IPS-18c (cell line): ENCODE results near the gene POLR2B.

ENCODE experiments used
- H3K4me3 ChIP-seq: 2 replicates; pipeline ENCODE4 v1.7.0; 2013; ENCODE audit warnings: low read depth, mild to moderate bottlenecking, low read length, moderate library complexity; ENCODE audit not compliant: insufficient read depth
- H3K9me3 ChIP-seq: one replicate; pipeline ENCODE4 v1.6.1; 2013; ENCODE audit warnings: mild to moderate bottlenecking, low read length, moderate library complexity; ENCODE audit not compliant: control insufficient read depth, insufficient read depth

Gene POLR2B

DNA sequence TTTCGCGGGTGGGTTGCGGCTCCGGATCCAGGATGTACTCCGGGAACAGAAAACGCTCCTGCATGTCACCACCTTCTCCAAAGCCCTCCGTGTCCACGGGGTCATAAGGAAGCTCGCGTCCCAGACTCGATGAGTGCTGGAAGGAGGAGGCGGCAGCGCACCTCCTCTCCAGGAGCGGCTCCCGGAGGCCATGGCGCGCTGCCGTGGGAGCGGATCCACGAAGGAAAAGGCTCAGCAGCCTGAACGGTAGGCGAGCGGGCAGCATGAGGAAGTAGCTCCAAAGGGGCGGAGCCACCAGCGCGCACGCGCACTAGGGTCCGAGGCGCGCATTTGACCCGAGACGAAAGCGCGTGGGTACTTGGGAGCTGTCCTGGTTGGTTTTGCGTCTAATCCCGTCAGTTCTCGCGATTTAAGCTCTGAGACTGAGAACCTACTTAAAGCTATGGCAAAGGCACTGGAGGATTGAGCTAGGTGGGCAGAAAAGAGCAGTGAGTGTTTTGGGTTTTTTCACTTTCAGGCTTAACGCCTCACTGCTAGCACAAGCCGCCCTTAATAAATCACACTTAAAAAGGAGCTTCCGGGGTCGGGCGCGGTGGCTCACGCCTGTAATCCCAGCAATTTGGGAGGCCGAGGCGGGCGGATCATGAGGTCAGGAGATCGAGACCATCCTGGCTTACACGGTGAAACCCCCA lies 1.2 kb upstream of the POLR2B start, which contains the start of gene NOA1:
Gene NOA1, minus strand, starts transcription at position 286 of the 692 bp plus-strand sequence. Its CDS starts 21 bp downstream, at position 265.
- peak within 1 kb of the TSS; percentile 94 for H3K4me3 ChIP-seq
- no peaks in the 10 kb centered on the region for H3K9me3 ChIP-seq

DNA sequence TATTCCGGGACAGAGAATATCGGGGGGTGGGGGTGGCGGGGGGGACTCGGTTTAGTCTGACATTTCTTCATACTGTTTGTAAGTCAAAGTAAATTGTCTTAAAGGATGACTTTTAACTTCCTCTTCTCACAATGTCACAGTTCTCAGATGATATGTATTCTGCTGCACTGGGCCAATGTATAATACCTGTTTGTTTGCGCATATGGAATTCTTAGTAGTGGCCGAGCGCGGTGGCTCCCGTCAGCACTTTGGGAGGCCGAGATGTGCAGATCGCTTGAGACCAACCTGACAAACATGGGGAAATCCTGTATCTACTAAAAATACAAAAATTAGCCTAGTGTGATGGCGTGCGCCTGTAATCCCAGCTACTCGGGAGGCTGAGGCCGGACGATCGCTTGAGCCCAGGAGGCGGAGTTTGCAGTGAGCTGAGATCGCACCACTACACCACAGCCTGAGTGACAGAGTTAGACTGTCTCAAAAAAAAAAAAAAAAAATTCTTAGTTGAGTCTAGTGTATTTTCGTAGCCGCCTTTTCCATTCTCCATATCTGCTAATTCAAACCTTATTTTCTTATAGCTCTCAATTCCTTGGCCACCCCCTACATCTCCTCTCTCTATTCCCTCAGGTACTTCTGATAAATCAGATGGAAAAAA lies 851 bp downstream of the POLR2B start:
- H3K4me3 ChIP-seq = peak overlapping the region; percentile 94

DNA sequence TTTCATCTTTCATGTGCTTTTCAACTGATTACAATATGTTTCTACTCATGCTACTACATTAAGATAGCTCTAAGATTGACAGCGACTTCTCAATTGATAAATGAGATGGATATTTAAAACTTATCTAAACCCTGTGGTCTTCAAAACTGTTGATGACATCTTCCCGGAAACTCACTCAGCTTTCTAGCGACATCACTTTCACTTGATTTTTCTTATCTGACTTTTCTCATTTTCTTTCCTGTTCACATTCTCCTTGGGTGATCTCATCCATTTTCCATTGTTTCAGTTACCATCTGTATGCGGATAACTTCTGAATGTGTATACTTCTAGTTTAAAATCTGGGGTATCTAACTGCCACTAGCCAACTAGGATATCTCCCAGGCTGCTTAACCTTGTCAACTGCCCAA lies 3.1 kb downstream of the POLR2B start:
- H3K4me3 ChIP-seq = no peak overlapping the region
- H3K9me3 ChIP-seq = no peaks in the 10 kb centered on the region

More for the DNA sequence above, 851 bp downstream of the POLR2B start:
- H3K9me3 ChIP-seq = no peaks in the 10 kb centered on the region

DNA sequence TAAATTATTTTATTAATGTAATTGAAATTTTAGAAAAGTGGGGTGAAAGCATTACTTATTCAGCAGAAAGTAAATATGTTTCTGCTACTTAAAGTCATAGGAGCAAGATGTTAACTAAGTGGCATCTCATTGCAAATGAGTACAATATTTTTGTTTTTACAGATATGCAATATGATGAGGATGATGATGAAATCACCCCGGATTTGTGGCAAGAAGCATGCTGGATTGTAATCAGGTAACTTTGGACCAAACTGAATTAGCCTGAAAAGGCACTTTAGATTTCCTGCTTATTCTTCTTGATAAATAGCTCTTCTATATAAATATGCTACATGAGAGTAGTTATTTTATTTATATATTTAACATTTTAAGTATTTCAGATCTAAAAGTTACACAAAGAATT lies 7.5 kb downstream of the POLR2B start:
- no peak overlapping the region for H3K4me3 ChIP-seq
- H3K9me3 ChIP-seq = no peaks in the 10 kb centered on the region

DNA sequence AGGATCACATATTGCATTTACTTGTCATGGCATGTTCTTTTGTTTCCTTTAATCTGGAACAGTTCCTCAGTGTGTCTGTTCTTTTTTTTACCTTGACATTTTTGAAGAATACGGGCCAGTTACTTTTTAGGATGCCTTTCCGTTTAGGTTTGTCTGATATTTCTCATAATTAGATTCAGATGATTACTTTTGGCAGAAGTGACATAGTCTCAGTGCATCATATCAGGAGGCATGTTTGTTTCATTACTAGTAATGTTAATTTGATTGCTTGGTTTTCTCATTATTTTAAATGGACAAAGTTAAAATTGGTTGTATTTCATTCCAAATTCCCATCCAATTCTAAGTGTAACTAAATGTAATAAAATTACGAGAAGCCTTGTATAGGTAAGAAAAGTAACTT lies 8.3 kb downstream of the POLR2B start:
- Histone ChIP-seq H3K9me3 (no peaks in the 10 kb centered on the region), H3K4me3 (no peak overlapping the region)

DNA sequence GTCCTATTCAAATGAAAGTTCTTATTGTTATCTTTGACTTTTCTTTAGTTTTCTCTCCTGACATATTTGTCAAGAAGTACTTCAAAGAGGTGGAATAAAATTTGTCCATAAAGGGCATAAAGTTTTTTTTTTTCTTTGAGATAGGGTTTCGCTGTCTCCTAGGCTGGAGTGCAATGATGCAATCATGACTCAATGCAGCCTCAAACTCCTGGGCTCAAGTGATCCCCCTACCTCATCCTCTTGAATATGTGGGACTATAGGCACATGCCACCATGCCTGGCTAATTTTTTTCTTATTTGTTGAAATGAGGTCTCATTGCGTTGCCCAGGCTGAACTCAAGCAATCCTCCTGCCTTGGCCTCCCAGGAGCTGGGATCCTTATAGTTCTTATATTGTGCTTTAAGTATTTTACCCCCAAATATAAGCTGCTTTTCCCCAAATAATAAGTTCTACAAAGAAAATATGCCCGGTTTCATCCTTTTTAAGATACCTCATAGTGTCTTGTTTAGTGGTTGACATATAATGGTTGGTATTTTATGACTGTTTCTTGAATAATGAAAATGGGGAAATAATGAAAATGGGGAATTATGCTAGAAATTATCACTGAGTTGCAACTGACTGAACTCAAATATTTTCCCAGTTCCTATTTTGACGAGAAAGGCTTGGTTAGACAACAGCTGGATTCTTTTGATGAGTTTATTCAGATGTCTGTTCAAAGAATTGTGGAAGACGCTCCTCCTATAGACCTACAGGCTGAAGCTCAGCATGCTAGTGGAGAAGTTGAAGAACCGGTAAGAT lies 11.6 kb downstream of the POLR2B start:
- H3K4me3 ChIP-seq = no peak overlapping the region
- H3K9me3 ChIP-seq = peaks cover 2% of the 10 kb centered on the region

DNA sequence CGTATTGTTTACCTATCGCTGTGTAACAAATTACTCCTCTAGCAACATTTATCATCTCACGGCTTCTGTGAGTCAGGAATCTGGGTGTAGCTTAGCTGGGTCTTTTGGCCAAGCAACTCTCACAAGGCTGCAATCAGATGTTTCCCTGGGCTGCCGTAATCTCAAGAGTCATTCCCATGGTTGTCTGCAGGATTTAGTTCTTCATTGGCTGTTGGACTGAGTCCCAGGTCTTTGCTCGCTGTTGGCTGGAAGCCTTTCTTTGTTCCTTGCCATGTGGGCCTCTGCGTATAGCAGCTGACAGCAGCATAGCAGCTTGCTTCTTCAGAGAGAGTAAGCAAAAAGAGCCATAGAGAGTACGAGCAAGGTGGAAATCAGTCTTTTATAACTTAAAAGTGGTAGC lies 16.8 kb downstream of the POLR2B start:
- H3K9me3 ChIP-seq = peaks cover 2% of the 10 kb centered on the region
- H3K4me3 ChIP-seq = no peak overlapping the region

DNA sequence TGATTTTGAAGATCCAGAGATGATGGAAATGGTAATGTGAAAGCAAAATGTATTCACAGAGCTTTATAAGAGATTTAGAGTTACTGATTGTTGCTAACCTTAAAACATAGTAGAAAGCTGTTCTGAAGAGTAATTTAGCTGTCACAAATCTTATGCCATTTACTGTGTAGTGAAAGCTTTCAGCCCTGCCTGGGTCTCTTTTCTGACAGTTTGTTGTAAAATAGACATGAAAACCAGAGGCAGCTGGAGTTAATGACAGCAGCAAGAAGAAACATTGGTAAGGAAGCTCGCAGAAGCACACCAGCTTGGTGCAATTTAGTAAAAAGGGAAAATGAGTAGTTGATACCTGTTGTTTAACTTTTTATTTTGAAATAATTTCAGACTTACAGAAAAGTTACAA lies 21.1 kb downstream of the POLR2B start:
- Histone ChIP-seq H3K9me3 (no peaks in the 10 kb centered on the region), H3K4me3 (no peak overlapping the region)

DNA sequence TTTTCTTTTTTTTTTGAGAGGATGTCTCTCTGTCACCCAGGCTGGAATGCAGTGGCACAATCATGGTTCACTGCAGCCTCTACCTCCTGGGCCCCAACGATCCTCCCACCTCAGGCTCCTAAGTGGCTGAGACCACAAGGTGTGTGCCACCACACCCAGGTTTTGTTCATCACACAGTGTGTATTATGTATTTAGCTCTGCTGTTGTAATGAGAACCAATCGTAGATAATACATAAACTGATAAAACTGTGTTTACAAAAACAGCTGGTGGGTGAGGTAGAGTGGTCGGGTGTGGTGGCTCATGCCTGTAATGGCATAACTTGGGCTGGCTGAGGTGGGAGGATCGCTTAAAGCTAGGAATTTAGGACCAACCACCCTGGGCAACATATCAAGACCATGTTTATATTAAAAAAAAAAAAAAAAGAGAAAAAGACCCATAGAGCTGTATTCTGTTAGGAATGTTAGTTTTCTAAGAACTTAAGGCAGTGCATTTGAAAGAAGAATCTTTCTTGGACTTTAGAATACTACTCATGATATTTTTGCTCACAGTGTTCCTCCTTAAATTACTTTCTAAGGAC lies 34.9 kb downstream of the POLR2B start:
- Histone ChIP-seq H3K4me3 (no peak overlapping the region), H3K9me3 (no peaks in the 10 kb centered on the region)

DNA sequence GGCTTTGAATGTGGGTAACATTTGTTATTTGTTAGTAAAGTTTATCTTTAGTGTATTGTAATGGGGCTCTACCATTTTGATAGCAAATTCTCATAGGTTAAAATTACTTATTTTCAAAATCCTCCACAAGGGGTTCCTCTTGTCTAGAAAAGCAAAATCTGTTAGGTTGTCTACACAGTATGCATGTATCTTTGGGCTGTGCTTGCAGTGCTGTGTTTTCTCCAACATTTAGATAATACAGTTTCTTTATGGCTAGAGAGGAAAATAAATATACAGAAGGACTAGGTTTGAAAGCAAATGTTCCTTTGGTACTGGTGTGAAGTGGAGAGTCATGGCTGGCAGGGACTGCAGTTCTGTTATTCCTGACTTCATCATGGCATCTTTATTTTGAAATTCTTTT lies 40.3 kb downstream of the POLR2B start:
- Histone ChIP-seq H3K9me3 (no peaks in the 10 kb centered on the region), H3K4me3 (no peak overlapping the region)

DNA sequence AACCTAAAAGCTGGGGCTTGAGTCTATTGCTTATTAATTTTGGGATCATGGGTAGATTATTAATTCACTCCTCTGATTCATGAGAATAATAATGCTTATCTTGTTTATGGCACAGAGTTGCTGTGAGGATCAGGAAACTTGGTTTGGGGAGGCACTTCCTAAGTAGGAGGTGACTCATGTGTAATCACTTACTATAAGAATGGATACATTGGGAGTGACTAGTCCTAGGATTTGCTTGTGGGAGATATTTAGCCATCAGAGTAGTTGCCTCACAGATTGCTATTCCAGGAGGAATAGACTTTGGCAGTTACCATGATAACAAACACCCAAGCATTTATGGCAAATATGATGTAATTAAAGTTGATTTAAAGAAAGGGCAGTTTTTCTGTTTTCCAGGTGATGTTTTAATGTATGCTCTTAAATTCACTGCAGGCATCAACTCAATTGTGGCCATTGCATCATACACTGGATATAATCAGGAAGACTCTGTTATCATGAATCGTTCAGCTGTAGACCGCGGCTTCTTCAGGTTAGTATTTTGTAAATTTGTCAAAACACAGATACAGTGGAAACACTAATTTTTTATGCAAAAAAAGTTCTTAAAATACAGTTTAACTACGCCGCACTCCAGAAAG lies 41.9 kb downstream of the POLR2B start:
- Histone ChIP-seq H3K4me3 (no peak overlapping the region), H3K9me3 (no peaks in the 10 kb centered on the region)

DNA sequence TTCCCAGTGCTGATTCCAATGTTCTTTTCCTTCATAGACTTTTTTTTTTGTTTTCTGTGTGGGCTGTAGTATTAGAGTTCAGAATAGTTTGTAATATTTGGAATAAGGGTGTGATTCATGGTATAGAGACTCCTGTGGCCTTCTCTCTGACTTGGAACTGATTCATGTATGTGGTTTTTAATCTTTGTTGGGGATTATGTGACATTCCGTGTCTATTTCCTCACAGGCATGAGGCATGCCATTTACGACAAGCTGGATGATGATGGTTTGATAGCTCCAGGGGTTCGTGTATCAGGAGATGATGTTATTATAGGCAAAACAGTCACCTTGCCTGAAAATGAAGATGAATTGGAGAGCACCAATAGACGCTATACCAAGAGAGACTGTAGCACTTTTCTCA lies 44.4 kb downstream of the POLR2B start:
- H3K9me3 ChIP-seq = no peaks in the 10 kb centered on the region
- no peak overlapping the region for H3K4me3 ChIP-seq

DNA sequence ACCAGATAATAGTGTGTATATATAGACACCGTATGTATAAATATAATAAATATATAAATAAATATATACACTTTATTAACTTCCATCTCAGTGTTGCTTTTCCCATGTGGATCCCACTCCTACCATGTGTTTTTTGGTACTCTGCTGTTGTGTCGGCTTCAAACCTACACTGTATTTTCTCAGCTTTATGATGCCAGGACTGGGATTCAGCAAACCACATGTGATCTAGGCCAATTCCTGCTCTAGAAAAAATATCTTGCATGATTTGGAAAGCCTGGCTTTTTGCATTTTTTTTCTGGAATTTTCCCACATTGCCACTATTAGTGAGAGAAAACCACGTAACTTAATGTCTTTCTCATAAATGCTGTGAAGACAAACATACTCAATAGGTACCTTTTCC lies 55.8 kb downstream of the POLR2B start:
- H3K9me3 ChIP-seq = no peaks in the 10 kb centered on the region
- H3K4me3 ChIP-seq = no peak overlapping the region

DNA sequence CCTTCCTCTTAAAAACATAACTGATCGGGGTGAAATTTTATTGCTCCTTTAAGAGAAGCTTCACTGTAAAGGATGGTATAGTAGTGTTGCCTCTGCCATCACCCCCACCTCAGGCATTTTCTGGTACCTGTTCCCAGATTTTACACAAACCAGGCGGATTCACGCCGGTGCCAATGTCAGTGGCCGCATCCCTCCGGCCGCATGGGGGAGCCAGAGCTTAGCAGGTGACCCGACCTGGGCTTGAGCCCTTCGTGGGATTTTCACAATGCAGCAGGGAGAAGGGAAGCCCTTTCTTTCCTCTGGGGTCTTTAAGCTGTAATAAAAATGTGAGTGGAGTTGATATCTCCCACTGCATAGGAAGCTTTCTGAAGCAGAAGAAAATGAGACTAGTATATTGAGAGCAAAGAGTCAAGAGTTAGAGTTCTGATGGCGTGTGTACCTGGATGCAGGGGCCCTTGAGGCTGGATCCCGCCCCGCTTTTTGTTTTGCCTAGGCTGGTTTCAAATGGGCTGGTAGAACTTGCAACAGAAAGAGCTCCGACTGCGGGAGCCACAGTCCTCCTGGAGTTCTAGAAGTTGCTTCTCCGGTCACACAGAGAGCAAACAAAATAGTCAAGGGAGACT lies 59.4 kb downstream of the POLR2B start:
- Histone ChIP-seq H3K4me3 (no peak overlapping the region), H3K9me3 (no peaks in the 10 kb centered on the region)

DNA sequence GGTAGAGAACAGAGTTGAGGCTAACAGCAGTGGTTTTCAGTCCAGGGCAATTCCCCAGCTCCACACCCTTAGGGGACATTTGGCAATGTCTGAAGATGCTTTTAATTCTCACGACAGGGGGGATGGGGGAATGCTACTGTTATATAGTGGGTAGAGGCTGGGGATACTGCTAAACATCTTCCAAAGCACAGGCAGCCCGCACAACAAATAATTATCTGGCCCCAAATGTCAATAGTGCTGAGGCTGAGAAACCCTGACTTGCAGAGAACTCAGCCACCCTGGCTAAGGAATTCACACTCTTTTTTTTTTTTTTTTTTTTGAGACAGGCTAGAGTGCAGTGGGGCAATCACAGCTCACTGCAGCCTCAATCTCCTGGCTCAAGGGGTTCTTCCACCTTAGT lies 60.6 kb downstream of the POLR2B start:
- H3K4me3 ChIP-seq = no peak overlapping the region
- H3K9me3 ChIP-seq = no peaks in the 10 kb centered on the region

DNA sequence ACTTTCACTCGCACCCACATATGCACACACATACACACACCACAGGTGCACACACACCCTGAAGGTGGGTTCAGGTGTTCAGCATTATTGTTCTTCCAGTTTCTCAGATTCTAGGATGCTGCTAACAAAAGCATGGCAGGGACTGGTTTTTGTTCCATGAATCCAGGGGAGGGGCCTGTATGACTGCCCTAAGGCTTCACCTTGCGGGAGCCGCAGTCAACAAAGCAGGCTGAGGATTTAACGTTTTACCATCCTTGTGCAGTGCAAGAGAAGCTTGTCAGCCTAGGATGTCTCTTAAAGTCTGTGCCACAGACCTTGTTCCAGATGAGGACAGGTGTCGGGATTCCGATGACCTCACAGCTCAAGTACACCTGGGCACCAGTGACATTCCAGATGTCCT lies 61.8 kb downstream of the POLR2B start:
- no peaks in the 10 kb centered on the region for H3K9me3 ChIP-seq
- no peak overlapping the region; the same call in 1 of the 2 replicates for H3K4me3 ChIP-seq

DNA sequence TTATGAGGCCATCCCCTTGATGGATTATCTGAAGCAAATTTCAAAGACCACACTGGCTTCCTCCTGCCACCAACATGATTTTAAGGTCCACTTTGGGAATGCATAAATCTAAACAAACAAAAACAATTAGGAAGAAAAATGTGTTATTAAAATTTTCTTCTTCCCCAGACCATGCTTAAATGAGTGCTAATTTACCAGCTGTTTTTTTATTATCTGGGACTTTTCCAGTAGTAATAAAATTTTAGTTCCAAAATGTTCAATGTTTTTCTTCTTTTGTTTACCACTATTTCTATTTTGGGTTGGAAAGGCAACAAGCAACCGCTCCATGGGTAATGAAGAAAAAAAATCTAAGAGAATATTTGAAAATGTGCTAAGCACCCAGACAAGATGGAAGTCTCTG lies 62.3 kb downstream of the POLR2B start:
- Histone ChIP-seq H3K4me3 (no peak overlapping the region), H3K9me3 (no peaks in the 10 kb centered on the region)
